Lower leg skin (tissue), 3 donors: Measurements from ENCODE around the gene WNT1.

Experiments
- POLR2A ChIP-seq, 2 donors: fragments of 450-650 bp; IDR thresholded peaks; one replicate each; pipeline ENCODE4 v1.6.1; 2016 to 2017; ENCODE audit warnings: antibody characterized with exemption in 2 of 2, mild to moderate bottlenecking in 1 of 2, moderate library complexity in 1 of 2
- TF ChIP-seq, protein P1 (sequence below), 3 donors: fragments of 450-650 bp; IDR thresholded peaks; one replicate each; pipeline ENCODE4 v1.5.1; 2016; ENCODE audit warnings: antibody characterized with exemption in 3 of 3, mild to moderate bottlenecking in 3 of 3, moderate library complexity in 2 of 3

DNA sequence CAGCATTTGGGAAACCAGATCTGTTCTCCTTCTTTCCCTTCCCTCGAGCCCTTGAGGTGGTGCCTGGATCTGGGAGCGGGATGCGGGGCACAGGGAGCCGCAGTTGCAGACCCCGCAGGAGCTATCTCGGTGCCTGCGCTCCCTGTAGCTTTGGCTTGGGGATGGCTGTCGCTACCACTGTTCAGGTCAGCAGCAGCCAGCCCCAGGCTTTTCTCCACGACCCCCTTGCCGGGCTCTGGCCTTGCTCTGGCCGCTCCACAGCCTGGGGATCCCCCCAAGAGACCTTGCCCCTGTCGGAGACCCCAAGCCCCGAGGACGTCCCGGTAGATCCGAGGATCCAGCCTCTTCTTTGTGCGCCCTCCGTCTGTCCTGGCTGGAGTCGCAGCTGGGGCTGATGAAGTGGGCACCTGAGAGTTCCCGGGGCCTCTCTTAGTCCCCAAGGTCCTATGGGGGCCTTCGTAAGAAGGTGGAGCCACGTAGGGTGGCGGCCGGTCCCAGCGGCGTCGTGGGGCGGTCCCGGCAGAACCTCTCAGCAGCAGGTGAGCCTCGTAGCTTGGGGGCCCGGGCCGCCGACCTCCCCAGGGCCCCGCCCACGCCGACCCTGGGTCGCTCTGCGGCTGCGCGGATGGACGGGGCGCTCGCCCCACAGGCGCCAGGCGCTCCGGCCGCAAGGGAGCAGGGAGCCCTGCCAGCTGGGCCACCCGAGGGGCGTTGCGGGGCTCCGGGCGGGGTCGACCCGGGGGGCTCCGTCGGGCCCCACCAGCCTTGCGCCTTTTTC lies 19.8 kb downstream of the WNT1 start:
- TF ChIP-seq, protein P1, sequence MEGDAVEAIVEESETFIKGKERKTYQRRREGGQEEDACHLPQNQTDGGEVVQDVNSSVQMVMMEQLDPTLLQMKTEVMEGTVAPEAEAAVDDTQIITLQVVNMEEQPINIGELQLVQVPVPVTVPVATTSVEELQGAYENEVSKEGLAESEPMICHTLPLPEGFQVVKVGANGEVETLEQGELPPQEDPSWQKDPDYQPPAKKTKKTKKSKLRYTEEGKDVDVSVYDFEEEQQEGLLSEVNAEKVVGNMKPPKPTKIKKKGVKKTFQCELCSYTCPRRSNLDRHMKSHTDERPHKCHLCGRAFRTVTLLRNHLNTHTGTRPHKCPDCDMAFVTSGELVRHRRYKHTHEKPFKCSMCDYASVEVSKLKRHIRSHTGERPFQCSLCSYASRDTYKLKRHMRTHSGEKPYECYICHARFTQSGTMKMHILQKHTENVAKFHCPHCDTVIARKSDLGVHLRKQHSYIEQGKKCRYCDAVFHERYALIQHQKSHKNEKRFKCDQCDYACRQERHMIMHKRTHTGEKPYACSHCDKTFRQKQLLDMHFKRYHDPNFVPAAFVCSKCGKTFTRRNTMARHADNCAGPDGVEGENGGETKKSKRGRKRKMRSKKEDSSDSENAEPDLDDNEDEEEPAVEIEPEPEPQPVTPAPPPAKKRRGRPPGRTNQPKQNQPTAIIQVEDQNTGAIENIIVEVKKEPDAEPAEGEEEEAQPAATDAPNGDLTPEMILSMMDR (IDR thresholded peaks at IDR 0.05) = no peak
- no peak for TF ChIP-seq POLR2A (IDR thresholded peaks at IDR 0.05)
